ENCODE results near the gene RUBCN. TPM values are rescaled to one million over a fixed set of nuclear protein-coding genes. Genes with fewer than 3 reads are reported as not detected.
"Not testable (repeated sequence)": the region's sequence is repeated elsewhere in the genome, so short reads cannot be mapped to it uniquely, and the experiment has no call there.

Gene RUBCN
- polyA plus RNA-seq, 1 experiment, result 15.3 TPM

DNA sequence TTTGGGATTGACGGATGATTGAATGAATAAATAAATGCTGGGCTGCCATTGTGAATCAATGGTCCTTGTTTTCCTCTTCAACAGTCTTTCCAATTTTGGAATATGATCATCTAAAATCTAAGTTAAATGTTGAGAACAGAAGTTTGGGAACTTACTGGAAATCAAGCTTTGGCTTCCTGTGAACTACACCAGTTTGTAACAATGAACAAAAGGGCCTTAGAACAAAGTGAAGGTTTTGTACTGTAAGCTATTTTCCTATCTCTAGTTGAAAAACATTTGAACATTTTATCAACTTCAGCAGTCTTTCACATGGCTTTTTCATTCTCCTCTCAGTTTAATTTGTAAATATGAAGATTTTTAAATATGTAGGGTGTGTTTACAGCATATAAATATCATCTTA lies 66.3 kb downstream of the RUBCN start:
- ChIA-PET CTCF (interaction anchor here (1.5 to 2.1 kb wide), 2 partner anchors 16 to 71 kb away, joined by 4 read pairs; no protein-coding TSS in a partner anchor), POLR2A (no interaction called here)
- peaks cover 14% of the 10 kb centered on the region for H3K36me3 ChIP-seq (ENCODE audit: control insufficient read depth, insufficient read depth, low read length)
- TF ChIP-seq, protein P1, sequence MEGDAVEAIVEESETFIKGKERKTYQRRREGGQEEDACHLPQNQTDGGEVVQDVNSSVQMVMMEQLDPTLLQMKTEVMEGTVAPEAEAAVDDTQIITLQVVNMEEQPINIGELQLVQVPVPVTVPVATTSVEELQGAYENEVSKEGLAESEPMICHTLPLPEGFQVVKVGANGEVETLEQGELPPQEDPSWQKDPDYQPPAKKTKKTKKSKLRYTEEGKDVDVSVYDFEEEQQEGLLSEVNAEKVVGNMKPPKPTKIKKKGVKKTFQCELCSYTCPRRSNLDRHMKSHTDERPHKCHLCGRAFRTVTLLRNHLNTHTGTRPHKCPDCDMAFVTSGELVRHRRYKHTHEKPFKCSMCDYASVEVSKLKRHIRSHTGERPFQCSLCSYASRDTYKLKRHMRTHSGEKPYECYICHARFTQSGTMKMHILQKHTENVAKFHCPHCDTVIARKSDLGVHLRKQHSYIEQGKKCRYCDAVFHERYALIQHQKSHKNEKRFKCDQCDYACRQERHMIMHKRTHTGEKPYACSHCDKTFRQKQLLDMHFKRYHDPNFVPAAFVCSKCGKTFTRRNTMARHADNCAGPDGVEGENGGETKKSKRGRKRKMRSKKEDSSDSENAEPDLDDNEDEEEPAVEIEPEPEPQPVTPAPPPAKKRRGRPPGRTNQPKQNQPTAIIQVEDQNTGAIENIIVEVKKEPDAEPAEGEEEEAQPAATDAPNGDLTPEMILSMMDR (IDR thresholded peaks at IDR 0.05; ENCODE audit: insufficient read depth, low read depth, low read length), result no peak
- no peak for DNase-seq (ENCODE audit: low read depth)
- no peaks in the 10 kb centered on the region for H3K27me3 ChIP-seq (ENCODE audit: control insufficient read depth, insufficient read depth, low read length)
- H3K4me3 ChIP-seq (ENCODE audit: low read depth, low read length), result no peak overlapping the region

DNA sequence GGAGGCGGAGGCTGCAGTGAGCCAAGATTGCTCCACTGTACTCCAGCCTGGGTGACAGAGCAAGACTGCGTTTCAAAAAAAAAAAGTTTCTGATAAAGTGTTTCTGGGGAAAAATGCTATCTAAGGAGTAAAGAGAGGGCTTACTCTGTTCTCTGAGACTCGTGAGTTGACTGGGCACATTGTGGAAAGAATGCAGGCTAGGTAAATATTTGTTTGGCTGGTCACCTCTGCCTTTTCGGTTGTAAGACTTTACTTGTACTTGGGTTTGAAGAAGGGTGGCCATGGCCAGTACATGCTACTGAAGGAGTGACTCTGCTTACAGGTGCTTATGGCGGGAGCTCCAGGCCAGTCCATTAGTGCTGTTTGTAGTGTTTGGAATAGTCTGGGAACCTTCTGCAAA lies 68.7 kb downstream of the RUBCN start:
- Histone ChIP-seq H3K27me3 (ENCODE audit: control insufficient read depth, insufficient read depth, low read length) (no peaks in the 10 kb centered on the region), H3K36me3 (ENCODE audit: control insufficient read depth, insufficient read depth, low read length) (no peaks in the 10 kb centered on the region), H3K4me3 (ENCODE audit: low read depth, low read length) (no peak overlapping the region)
- TF ChIP-seq, protein P1 (IDR thresholded peaks at IDR 0.05; ENCODE audit: insufficient read depth, low read depth, low read length), result no peak
- ChIA-PET CTCF (no interaction called here), POLR2A (no interaction called here)
- DNase-seq (ENCODE audit: low read depth), result no peak

DNA sequence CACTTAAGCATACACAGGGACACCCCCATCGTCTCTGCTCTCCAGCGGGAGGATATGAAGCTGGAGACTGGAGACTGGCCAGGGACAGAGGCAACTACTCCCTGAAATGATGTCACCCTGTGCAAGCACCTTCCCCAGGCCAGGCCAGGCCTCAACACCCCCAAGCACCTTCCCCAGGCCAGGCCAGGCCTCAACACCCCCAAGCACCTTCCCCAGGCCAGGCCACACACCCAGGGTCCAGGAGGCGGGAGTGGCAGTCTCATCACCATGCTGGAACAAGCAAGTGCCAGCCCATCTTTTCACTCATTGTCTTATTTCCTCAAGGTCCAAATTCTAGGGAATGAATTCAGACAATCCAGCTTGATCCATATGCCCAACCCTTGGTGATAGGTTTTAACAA lies 69.4 kb downstream of the RUBCN start:
- H3K27me3 ChIP-seq (ENCODE audit: control insufficient read depth, insufficient read depth, low read length); H3K4me3 ChIP-seq (ENCODE audit: low read depth, low read length); DNase-seq (ENCODE audit: low read depth); H3K36me3 ChIP-seq (ENCODE audit: control insufficient read depth, insufficient read depth, low read length); CTCF ChIA-PET; POLR2A ChIA-PET: not testable (repeated sequence)

DNA sequence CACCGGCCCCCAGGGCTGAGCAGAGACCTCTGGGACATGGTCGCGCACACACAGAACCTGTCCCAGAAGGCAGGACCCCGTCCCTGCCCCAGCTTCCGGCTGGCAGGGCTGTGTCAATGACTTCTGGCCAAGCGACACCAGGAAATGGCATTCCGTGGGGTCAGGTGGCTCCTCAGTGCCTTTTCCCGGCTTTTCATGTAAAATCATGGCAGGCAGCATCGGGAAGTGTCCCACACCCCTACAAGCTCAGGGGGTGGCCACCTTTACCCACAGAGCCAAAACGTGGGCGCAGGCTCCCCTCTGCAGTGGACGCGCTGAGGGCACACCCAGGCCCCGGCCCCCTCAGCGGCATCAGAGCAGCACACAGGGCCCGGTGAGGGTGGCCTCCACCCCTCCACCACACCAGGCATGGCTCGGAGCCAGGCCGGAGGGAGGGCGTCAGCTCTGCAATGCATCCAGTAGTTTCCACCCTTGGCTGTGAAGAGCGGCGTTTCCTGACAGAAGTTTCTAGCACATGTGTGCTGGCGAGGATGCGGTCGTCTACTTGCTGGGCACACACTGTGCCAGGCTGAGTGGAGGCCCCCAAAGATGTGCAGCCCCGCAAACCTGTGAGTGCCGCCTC lies 70.4 kb downstream of the RUBCN start:
- POLR2A ChIA-PET; H3K27me3 ChIP-seq (ENCODE audit: control insufficient read depth, insufficient read depth, low read length); H3K36me3 ChIP-seq (ENCODE audit: control insufficient read depth, insufficient read depth, low read length); H3K4me3 ChIP-seq (ENCODE audit: low read depth, low read length); DNase-seq (ENCODE audit: low read depth); CTCF ChIA-PET: not testable (repeated sequence)

DNA sequence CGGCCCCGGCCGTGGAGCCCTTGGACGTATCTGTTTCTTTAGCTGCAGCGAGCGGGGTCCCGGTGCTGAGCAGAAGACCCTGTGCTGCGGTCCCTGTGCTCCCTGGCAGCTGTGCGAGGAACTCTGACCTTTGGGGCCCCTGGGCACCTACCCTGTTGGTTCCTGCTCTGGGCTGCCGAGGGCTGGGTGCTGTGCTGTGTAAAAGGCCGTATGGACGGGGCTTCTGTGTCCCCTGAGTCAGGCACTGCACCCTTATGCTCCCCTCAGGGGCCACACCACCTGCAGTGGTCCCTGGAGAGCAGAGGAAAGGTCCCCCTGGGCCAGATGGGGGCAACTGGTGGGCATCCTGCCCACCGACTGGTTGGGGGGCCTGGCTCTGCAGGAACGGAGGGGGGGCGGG lies 71.2 kb downstream of the RUBCN start:
- POLR2A ChIA-PET; DNase-seq (ENCODE audit: low read depth); H3K27me3 ChIP-seq (ENCODE audit: control insufficient read depth, insufficient read depth, low read length); H3K36me3 ChIP-seq (ENCODE audit: control insufficient read depth, insufficient read depth, low read length); H3K4me3 ChIP-seq (ENCODE audit: low read depth, low read length); CTCF ChIA-PET: not testable (repeated sequence)

DNA sequence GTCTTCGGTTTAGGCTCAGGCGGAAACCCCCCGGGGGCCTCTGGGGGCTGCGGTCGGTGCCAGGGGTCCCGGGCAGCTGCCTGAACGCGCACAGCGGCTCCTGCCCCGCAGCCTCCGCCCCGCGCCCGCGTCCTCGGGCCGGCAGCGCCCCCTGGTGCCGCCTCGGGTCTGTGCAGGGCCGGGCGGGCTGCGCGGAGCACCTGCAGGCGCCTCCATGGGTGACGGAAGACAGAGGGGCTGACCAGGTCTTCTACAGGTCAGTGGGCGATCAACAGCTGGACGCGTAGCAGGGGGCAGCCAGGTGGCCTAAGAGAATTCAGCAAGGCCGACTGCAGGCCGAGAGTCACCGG lies 71.6 kb downstream of the RUBCN start:
- peak overlapping the region; percentile 26 for H3K4me3 ChIP-seq (ENCODE audit: low read depth, low read length)
- H3K36me3 ChIP-seq (ENCODE audit: control insufficient read depth, insufficient read depth, low read length); POLR2A ChIA-PET; CTCF ChIA-PET; DNase-seq (ENCODE audit: low read depth); H3K27me3 ChIP-seq (ENCODE audit: control insufficient read depth, insufficient read depth, low read length): not testable (repeated sequence)

DNA sequence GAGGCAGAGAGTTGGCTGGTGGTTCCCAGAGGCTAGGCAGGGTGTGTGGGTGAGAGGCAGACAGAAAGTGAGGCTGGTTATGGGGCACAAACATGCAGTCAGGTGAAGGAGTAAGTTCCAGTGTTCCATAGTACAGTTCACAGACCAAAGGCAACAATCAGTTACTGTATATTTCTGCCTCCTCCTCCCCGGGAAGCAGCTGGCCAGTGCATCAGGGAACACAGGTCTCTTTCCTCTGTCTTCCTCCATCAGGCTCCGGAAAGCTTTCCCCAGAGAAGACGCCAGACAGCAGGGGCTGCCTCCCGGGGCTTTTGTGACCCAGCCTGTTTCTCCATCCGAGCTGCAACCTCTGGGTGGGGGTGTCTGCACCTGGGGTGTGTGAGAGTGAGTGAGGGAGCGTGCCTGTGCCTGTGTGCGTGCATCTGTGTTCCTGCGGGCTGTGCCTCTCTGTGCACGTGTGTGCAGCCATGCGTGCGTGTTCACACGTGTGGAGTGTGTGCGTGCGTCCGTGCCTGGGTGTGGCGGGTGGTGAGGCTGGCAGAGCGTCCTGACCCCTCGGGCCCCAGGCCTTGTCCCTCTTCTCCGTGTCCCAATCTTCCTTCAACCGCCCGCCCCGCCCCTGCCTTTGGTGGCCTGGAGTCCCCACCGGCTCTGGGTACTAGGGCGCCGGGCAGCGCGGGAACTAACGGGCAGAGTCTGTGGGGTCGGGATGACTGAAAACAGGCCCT lies 72.1 kb downstream of the RUBCN start:
- CTCF ChIA-PET; H3K27me3 ChIP-seq (ENCODE audit: control insufficient read depth, insufficient read depth, low read length); DNase-seq (ENCODE audit: low read depth); POLR2A ChIA-PET; H3K36me3 ChIP-seq (ENCODE audit: control insufficient read depth, insufficient read depth, low read length): not testable (repeated sequence)
- H3K4me3 ChIP-seq (ENCODE audit: low read depth, low read length), result peak overlapping the region; percentile 26

DNA sequence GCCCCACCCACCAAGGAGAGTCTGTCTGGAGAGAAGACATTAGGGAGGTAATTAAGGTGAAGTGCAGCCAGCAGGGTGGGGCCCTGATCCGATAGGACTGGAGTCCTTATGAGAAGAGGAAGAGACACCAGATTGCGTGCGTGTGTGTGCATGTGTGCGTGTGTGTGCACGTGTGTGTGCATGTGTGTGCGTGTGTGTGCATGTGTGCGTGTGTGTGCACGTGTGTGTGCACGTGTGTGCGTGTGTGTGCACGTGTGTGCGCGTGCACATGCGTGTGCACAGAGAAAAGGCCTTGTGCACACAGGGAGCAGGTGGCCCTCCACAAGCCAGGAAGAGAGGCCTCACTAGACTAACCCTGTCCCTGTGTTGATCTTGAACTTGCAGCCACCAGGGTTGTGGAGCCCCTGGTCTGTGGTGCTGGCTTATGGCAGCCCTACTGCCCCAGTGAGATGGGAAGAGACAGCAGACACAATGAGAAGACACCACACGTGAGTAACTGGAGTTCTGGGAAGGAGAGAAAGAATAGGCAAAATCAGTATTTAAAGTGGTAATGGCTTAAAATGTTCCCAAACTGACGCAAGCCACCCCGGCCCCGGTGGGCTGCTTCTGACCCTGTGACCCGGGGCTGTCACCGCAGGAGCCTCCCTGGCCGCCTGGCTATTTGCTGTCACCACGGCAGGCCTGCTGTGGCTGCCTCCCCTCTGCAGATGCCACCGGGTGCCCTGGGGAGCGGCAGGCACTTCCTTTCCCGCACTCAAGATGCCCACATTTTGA lies 73.2 kb downstream of the RUBCN start:
- CTCF ChIA-PET; H3K27me3 ChIP-seq (ENCODE audit: control insufficient read depth, insufficient read depth, low read length); H3K36me3 ChIP-seq (ENCODE audit: control insufficient read depth, insufficient read depth, low read length); POLR2A ChIA-PET; DNase-seq (ENCODE audit: low read depth); H3K4me3 ChIP-seq (ENCODE audit: low read depth, low read length): not testable (repeated sequence)

DNA sequence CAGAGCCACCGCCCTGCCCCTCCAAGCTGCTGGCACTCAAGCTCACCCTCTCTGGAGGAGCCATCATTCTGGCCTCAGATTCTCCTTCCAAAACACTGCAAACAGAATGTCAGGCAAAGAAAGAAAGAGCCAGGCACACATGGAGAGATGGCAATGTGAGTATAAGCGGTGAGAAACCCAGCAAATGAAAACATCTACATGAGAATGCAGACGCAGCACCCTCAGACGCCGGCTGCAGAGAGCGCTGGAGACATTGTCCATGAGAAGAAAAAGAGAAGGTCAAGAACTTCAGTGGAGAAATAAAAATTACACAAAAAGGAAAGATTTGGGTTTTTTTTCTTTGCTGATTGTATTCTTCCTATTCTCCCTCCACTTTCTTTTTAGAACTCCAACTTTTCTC lies 74.4 kb downstream of the RUBCN start:
- POLR2A ChIA-PET; H3K4me3 ChIP-seq (ENCODE audit: low read depth, low read length); H3K27me3 ChIP-seq (ENCODE audit: control insufficient read depth, insufficient read depth, low read length); H3K36me3 ChIP-seq (ENCODE audit: control insufficient read depth, insufficient read depth, low read length); CTCF ChIA-PET; DNase-seq (ENCODE audit: low read depth): not testable (repeated sequence)

DNA sequence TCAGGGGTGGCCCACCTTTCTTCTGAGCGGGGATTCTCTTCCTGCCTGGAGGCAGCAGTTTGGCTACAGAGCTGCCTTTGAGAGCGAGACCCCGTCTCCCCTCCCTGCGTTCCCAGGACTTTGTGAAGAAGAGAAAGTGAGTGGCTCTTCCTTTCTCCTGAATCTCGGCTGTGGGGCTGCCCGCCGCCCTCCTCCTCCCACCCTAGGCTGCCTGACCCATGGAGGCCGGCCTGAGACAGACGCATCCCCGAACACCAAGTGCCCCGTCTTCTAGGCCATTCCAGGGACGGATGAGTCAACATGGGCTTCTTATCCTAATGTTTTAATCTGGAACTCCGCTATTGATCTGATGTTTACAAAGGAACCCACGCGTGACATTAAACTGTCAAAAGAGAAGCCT lies 74.8 kb downstream of the RUBCN start:
- H3K4me3 ChIP-seq (ENCODE audit: low read depth, low read length); POLR2A ChIA-PET; DNase-seq (ENCODE audit: low read depth); H3K36me3 ChIP-seq (ENCODE audit: control insufficient read depth, insufficient read depth, low read length); CTCF ChIA-PET; H3K27me3 ChIP-seq (ENCODE audit: control insufficient read depth, insufficient read depth, low read length): not testable (repeated sequence)

DNA sequence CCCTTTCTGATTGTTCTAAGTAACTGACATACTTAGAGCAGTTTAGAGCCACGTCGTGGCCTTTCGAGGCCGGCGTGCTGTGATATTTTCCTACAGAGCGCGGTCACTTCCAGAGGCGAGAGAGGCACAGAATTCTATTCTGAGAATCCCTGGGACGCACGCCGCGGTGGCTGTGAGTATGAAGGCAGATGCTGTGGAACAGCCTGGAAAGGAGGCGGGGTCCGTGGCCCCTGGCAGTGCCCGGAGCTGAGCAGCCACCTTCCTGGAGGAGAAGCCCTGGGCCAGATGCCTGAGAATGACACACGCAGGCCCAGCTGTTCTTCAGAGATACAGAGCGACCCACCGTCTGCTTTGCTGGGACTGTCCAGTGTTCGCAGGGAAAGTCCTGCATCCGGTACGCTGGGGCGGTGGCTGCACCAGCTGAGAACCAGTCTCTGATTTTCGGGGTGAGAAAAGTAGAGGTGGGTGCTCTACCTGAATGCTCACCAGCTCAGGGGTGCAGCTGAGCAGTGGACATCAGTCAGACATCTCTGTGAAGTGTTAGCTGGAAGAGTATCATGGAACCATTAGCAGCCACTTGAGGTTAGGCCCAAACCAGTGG lies 75.4 kb downstream of the RUBCN start:
- CTCF ChIA-PET; DNase-seq (ENCODE audit: low read depth); H3K4me3 ChIP-seq (ENCODE audit: low read depth, low read length); POLR2A ChIA-PET; H3K27me3 ChIP-seq (ENCODE audit: control insufficient read depth, insufficient read depth, low read length); H3K36me3 ChIP-seq (ENCODE audit: control insufficient read depth, insufficient read depth, low read length): not testable (repeated sequence)

Data from BJ (cell line).